HEK293T (cell line): ENCODE data around the gene TGM2.

Source experiments
- CTCF ChIA-PET: fragments of 350-600 bp; formaldehyde crosslinking; extraction: SDS; loops from one replicate; lab custom pipeline; 2021; ENCODE audit warnings: antibody characterized with exemption, inconsistent platforms; lab: Yijun Ruan, JAX
- POLR2A ChIA-PET: fragments of 350-600 bp; formaldehyde crosslinking; extraction: SDS; loops from one replicate; lab custom pipeline; 2020; ENCODE audit warnings: antibody characterized with exemption, inconsistent platforms; lab: Yijun Ruan, JAX
- DNase-seq: peaks from one replicate; pipeline ENCODE4 v3.0.0; 2012; ENCODE audit warnings: mixed read lengths; ENCODE audit errors: extremely low spot score
- ARNT ChIP-seq: fragments of 450-650 bp; IDR thresholded peaks from 2 replicates; pipeline ENCODE4 v1.6.1; 2017; ENCODE audit warnings: mild to moderate bottlenecking
- BHLHE40 ChIP-seq: fragments of 450-650 bp; IDR thresholded peaks from 2 replicates; pipeline ENCODE4 v1.6.1; 2016; ENCODE audit warnings: mild to moderate bottlenecking, moderate library complexity, borderline replicate concordance
- CTBP1 ChIP-seq: fragments of 450-650 bp; IDR thresholded peaks from 2 replicates; pipeline ENCODE4 v1.6.1; 2016; ENCODE audit warnings: borderline replicate concordance
- ELF4 ChIP-seq: fragments of 450-650 bp; IDR thresholded peaks from 2 replicates; pipeline ENCODE4 v1.6.1; 2017; ENCODE audit warnings: antibody characterized with exemption
- FOXA1 ChIP-seq: fragments of 450-650 bp; IDR thresholded peaks from 2 replicates; pipeline ENCODE4 v1.6.1; 2016; ENCODE audit warnings: mild to moderate bottlenecking
- FOXK2 ChIP-seq: fragments of 450-650 bp; IDR thresholded peaks from 2 replicates; pipeline ENCODE4 v1.6.1; 2016; ENCODE audit warnings: mild to moderate bottlenecking
- FOXM1 ChIP-seq: fragments of 450-650 bp; IDR thresholded peaks from 2 replicates; pipeline ENCODE4 v1.6.1; 2017; ENCODE audit warnings: mild to moderate bottlenecking, borderline replicate concordance
- HDGF ChIP-seq: fragments of 450-650 bp; IDR thresholded peaks from 2 replicates; pipeline ENCODE4 v1.6.1; 2017; ENCODE audit warnings: antibody characterized with exemption, borderline replicate concordance
- L3MBTL2 ChIP-seq: fragments of 450-650 bp; conservative IDR thresholded peaks from 2 replicates; pipeline ENCODE4 v1.6.1; 2016; ENCODE audit warnings: mild to moderate bottlenecking
- LEF1 ChIP-seq: fragments of 450-650 bp; IDR thresholded peaks from 2 replicates; pipeline ENCODE4 v1.6.1; 2017; ENCODE audit warnings: mild to moderate bottlenecking, borderline replicate concordance
- NFRKB ChIP-seq: fragments of 450-650 bp; IDR thresholded peaks from 2 replicates; pipeline ENCODE4 v1.6.1; 2016; ENCODE audit warnings: mild to moderate bottlenecking, moderate library complexity
- SP1 ChIP-seq: fragments of 450-650 bp; IDR thresholded peaks from 2 replicates; pipeline ENCODE4 v1.6.1; 2017
- SUZ12 ChIP-seq: fragments of 450-650 bp; IDR thresholded peaks from 2 replicates; pipeline ENCODE4 v1.6.1; 2016; ENCODE audit warnings: mild to moderate bottlenecking
- TARDBP ChIP-seq: fragments of 450-650 bp; IDR thresholded peaks from 2 replicates; pipeline ENCODE4 v1.6.1; 2016
- ZNF384 ChIP-seq: fragments of 450-650 bp; IDR thresholded peaks from 2 replicates; pipeline ENCODE4 v1.6.1; 2016
- TF ChIP-seq, protein P1 (sequence below): fragments of 450-650 bp; IDR thresholded peaks from 2 replicates; pipeline ENCODE4 v1.6.1; 2016

Gene TGM2

DNA sequence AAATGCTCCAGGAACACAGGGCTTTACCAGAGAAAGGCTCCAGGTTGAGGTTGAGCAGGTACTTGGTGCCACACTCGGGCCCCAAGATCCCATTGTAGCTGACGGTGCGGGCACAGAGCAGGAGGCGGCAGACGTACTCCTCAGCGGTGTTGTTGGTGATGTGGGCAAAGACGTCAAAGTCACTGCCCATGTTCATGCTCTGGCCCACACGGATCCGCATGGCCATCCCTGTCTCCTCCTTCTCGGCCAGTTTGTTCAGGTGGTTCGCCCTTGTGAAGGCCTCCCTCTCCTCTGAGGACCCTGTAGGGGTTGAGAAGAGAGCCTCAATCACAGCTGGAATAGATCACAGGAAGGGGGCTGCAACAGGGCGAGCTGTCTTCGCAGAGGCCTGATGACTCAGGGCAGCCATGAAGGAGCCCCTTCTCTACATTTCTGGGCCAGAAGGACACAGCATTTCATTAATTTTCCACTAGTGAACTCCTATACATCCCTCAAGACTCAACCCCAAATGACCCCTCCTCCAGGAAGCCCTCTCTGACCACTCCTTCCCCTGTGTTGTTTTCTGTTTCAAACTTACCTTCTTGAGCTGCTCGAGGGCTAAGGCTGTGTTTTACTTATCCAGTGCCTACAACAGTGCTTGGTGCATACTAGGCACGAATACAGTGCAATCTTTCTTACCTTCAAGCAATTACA is 26.8 kb downstream of the TGM2 start:
- CTCF ChIA-PET = no interaction called here
- POLR2A ChIA-PET = no interaction called here
- no peak for DNase-seq
- TF ChIP-seq LEF1 = no peak
- no peak for TF ChIP-seq FOXM1
- TF ChIP-seq ARNT = no peak
- no peak for TF ChIP-seq CTBP1
- TF ChIP-seq, protein P1, sequence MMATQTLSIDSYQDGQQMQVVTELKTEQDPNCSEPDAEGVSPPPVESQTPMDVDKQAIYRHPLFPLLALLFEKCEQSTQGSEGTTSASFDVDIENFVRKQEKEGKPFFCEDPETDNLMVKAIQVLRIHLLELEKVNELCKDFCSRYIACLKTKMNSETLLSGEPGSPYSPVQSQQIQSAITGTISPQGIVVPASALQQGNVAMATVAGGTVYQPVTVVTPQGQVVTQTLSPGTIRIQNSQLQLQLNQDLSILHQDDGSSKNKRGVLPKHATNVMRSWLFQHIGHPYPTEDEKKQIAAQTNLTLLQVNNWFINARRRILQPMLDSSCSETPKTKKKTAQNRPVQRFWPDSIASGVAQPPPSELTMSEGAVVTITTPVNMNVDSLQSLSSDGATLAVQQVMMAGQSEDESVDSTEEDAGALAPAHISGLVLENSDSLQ = no peak
- TF ChIP-seq BHLHE40 = no peak
- no peak for TF ChIP-seq FOXA1
- TF ChIP-seq SP1 = no peak
- no peak for TF ChIP-seq SUZ12
- no peak for TF ChIP-seq HDGF
- TF ChIP-seq FOXK2 = no peak
- no peak for TF ChIP-seq ELF4
- no peak for TF ChIP-seq L3MBTL2
- no peak for TF ChIP-seq TARDBP
- TF ChIP-seq ZNF384 = no peak
- no peak for TF ChIP-seq NFRKB

DNA sequence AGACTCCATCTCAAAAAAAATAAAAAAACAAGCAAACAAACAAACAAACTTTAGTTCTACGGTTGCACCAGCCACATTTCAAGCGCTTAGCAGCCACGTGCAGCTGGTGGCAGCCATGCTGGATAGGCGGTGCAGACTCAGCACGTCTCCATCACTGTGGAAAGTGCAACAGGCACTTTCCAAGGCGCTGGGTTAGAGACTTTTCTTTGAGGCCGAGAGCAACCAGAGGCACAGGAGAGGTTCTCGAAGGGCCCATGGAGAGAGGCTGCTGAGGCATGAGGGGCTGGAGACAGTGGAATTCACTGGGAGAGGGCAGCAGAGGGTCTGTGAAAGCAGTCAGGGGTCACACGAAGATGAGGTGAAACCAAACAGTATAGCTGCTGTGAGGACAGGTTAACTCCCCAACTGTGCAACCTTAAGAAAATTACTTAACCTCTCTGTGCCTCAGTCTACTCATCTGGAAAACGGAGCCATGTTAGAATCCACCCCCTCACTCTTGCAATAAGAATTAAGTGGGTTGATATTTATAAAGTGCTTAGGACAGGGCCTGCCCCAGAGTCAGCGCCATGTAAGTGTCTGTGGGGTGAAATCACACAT is 27.5 kb downstream of the TGM2 start:
- TF ChIP-seq, protein P1 = no peak
- TF ChIP-seq ZNF384 = no peak
- TF ChIP-seq L3MBTL2 = no peak
- TF ChIP-seq SUZ12 = no peak
- no peak for TF ChIP-seq ARNT
- no peak for TF ChIP-seq FOXM1
- no peak for TF ChIP-seq LEF1
- no peak for TF ChIP-seq FOXK2
- no peak for TF ChIP-seq NFRKB
- POLR2A ChIA-PET = no interaction called here
- CTCF ChIA-PET = no interaction called here
- DNase-seq = no peak

DNA sequence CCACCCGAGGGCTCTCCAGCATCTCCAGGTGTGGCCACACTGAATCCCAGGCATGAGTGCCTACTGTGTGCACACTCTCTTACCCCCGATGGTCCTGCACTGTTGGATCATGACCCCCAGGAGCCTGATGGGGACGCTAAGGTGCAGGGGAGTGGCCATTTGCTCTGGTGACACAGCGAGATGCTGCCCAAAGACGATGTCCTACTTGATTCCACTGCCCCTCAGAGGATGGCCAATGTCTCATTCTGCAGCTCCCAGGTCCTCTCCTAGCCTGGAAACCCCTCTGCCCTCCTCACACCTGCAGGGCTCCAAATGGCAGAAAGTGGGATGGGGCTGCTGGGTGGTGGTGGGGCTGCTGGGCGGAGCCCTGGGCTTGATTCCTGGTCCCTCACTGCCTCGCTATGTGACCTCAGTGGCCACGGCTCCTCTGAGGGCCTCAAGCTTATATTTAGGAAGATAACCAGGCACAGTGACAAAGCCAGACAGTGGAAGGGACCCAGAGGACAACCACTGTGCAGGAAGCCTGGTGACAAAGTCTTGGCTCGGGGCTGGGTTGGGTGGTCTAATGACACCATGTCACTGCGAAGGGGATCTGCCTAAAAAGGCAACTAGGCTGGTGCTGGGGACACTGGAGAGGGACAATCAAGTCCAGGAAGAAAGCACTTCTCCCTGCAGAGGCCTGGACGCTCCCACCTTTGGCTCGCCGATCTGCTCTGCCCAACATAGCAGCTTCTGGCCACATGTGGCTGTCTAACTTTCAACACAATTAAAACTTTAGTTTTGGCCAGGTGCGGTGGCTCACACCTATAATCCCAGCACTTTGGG is 28.4 kb downstream of the TGM2 start:
- DNase-seq = no peak
- ChIA-PET POLR2A (no interaction called here), CTCF (no interaction called here)
- TF ChIP-seq ELF4 (no peak), L3MBTL2 (no peak), FOXA1 (no peak), FOXM1 (no peak), BHLHE40 (no peak), ARNT (no peak), HDGF (no peak), NFRKB (no peak), SUZ12 (no peak), SP1 (no peak), TARDBP (no peak), ZNF384 (no peak)

DNA sequence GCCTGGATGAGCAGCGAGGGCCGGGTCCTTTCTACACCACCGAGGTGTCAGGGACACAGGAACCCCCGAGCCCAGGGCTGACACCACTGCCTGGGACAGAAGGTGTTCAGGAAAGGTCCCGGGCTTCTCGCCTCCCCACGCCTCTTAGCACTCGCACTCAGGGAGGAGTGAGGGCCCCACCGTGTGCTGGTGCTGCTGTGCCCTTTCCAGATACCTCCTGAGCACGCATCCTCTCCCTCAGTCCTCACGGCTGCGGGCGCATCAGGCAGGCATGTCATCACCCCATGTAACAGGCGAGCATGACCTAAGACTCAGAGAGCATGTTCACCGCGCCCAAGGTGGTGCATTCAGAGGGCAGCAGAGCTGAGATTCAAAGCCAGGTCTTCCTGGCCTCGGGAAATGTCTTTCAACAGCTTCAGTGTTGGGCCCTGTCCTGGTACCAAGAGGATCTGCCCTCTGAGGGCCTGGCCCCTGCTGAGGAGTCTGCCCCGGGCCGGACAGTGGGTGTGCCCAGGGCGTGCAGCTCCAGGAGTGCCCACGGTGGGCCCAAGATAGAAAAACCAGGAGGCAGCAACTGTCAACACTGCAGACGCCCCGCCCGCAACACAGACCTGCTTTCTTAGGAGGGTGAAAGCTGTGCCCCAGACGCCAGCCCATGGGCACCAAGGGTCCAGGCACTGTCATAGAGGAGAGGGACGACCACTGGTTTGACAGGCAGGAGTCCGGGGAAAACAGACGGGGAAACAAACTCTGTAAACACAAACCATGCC is 29.2 kb downstream of the TGM2 start:
- CTCF ChIA-PET = no interaction called here
- POLR2A ChIA-PET = no interaction called here
- no peak for DNase-seq
- TF ChIP-seq BHLHE40 (no peak), NFRKB (no peak), TARDBP (no peak), SUZ12 (no peak), SP1 (no peak), HDGF (no peak), ARNT (no peak), LEF1 (no peak), CTBP1 (no peak)

- DNase-seq = no peak
- CTCF ChIA-PET = no interaction called here
- POLR2A ChIA-PET = no interaction called here
Measured at GRCh38 chr20:38135271-38135650, 29.8 kb downstream of the TGM2 start.

More at GRCh38 chr20:38135271-38135650, 29.8 kb downstream of the TGM2 start:
- TF ChIP-seq SP1 (no peak), NFRKB (no peak), FOXM1 (no peak), FOXK2 (no peak), ARNT (no peak), FOXA1 (no peak)
- TF ChIP-seq, protein P1 = no peak
